CD4-positive, CD25-positive, alpha-beta regulatory T cell (primary cell): ENCODE measurements around the gene MMEL1. TPM values are rescaled to one million over a fixed set of nuclear protein-coding genes. Genes with fewer than 3 reads are reported as not detected.

ENCODE experiments used
- ATAC-seq, 2 donors: fragments of 150-1000 bp; cut with Tn5 transposase; one replicate each; pipeline ENCODE4 v1.10.0; 2021; ENCODE audit warnings: low read depth in 2 of 2, moderate number of reproducible peaks in 2 of 2, moderate library complexity in 1 of 2
- DNase-seq, 3 donors: peaks; one replicate each; pipeline versions ENCODE4 v3.0.0 to v3.0.0-alpha.2; 2012 to 2022; ENCODE audit warnings: mixed read lengths in 1 of 3
- H3K27ac ChIP-seq: one replicate; pipeline ENCODE4 v1.7.0; 2013; ENCODE audit warnings: mild to moderate bottlenecking, low read length; ENCODE audit not compliant: insufficient read depth, poor library complexity, severe bottlenecking
- H3K27me3 ChIP-seq: one replicate; pipeline ENCODE4 v1.7.0; 2013; ENCODE audit warnings: low read length; ENCODE audit not compliant: control insufficient read depth, insufficient read depth
- H3K36me3 ChIP-seq: one replicate; pipeline ENCODE4 v1.7.0; 2013; ENCODE audit warnings: mild to moderate bottlenecking, low read length, moderate library complexity; ENCODE audit not compliant: control insufficient read depth, insufficient read depth
- H3K4me1 ChIP-seq: 2 replicates; pipeline ENCODE4 v1.7.0; 2013; ENCODE audit warnings: mild to moderate bottlenecking, low read length; ENCODE audit not compliant: insufficient read depth, control insufficient read depth, poor library complexity, severe bottlenecking
- H3K4me3 ChIP-seq: one replicate; pipeline ENCODE4 v1.7.0; 2013; ENCODE audit warnings: low read depth, mild to moderate bottlenecking, low read length, moderate library complexity
- H3K9me3 ChIP-seq, 2 experiments: 1 replicate in 1 of 2; 2 replicates in 1 of 2; pipeline ENCODE4 v1.7.0; 2013; ENCODE audit warnings: low read length in 2 of 2, mild to moderate bottlenecking in 1 of 2, moderate library complexity in 1 of 2; ENCODE audit not compliant: control insufficient read depth in 2 of 2
- H3K27ac Mint-ChIP-seq, 3 donors: one replicate each; pipeline ENCODE4 v1.8.0; 2020 to 2022; ENCODE audit warnings: mild to moderate bottlenecking in 3 of 3, mixed read lengths in 3 of 3, moderate library complexity in 2 of 3
- H3K27me3 Mint-ChIP-seq: one replicate; pipeline ENCODE4 v1.8.0; 2022; ENCODE audit warnings: mild to moderate bottlenecking, mixed read lengths
- H3K36me3 Mint-ChIP-seq: one replicate; pipeline ENCODE4 v1.8.0; 2020; ENCODE audit warnings: mixed read lengths
- H3K4me1 Mint-ChIP-seq, 4 donors: one replicate each; pipeline ENCODE4 v1.8.0; 2020 to 2022; ENCODE audit warnings: mixed read lengths in 4 of 4, mild to moderate bottlenecking in 1 of 4
- H3K4me3 Mint-ChIP-seq, 4 donors: one replicate each; pipeline ENCODE4 v1.8.0; 2020 to 2022; ENCODE audit warnings: mild to moderate bottlenecking in 4 of 4, mixed read lengths in 4 of 4, moderate library complexity in 3 of 4
- H3K9me3 Mint-ChIP-seq, 7 donors: one replicate each; pipeline ENCODE4 v1.8.0; 2020 to 2022; ENCODE audit warnings: mixed read lengths in 7 of 7, mild to moderate bottlenecking in 3 of 7, moderate library complexity in 2 of 7
- polyA plus RNA-seq, 4 donors: library from polyadenylated mRNA; unstranded; fragments of 300-500 nt; fragmentation: Illumina TruSeq; gene quantifications; one replicate each; pipeline ENCODE4 v1.2.3, GENCODE V29; 2021
- total RNA-seq: library from RNA; stranded (reverse); gene quantifications from one replicate; pipeline ENCODE4 v1.2.3, GENCODE V29; 2022

MMEL1 gene
- total and polyA plus RNA-seq, 5 donors from 2014 or later: 0.79 to 18.1 (median 15.2) TPM

DNA sequence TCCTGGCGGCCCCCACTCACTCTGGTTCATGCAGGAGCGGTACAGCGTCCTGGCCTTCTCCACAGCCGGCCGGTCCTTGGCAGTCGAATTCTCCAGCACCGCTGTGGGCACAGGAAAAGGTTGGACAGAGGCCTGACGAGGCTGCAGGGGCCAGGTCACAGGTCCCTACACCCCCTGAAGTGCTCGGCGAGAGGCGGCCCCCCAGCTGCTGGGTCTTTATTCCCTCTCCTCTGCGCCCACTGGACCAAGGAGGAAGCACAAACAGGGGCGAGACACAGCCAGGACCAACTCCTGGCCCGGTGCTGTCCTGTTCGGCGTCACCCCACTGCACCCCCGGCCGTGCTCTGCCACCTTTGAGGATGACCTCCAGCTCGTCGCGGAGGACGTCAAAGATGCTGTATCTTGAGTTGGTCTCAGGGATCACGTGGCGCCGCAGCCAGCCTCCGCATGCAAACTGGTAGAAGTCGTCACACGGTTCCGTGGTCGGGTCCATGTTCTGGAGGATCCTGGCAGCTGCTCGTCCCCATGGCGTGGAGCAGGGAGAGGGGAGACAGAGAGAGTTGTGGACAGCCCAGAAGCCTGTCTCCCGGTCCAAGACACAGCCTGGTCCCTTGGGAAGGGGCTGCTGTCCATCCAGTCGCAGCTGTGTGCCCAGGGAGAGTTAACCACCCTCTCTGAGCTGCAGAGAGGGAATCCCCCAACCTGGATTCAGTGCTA is 23.3 kb downstream of the MMEL1 start:
- peaks cover 0 to 3% (median 0%) of the 10 kb centered on the region in 4 donors for H3K4me1 Mint-ChIP-seq
- peaks cover 8% of the 10 kb centered on the region in 2 experiments for H3K9me3 ChIP-seq
- H3K4me3 Mint-ChIP-seq: no peak overlapping the region
- no peak overlapping the region for H3K4me3 ChIP-seq
- peaks cover 4% of the 10 kb centered on the region for H3K36me3 Mint-ChIP-seq
- ATAC-seq: no peak
- H3K27me3 Mint-ChIP-seq: peaks cover 4% of the 10 kb centered on the region
- peaks cover 0 to 14% (median 4%) of the 10 kb centered on the region in 7 donors for H3K9me3 Mint-ChIP-seq
- DNase-seq: no peak
- H3K27ac ChIP-seq: no peak overlapping the region
- no peaks in the 10 kb centered on the region for H3K4me1 ChIP-seq
- no peaks in the 10 kb centered on the region for H3K36me3 ChIP-seq
- H3K27me3 ChIP-seq: no peaks in the 10 kb centered on the region
- H3K27ac Mint-ChIP-seq: no peak overlapping the region

GRCh38 chr1:2607641-2608091 is 25.1 kb downstream of the MMEL1 start:
- no peak overlapping the region for H3K27ac Mint-ChIP-seq
- DNase-seq: peak in 1 of 3 donors; percentile 1
- Histone ChIP-seq H3K27ac (no peak overlapping the region), H3K27me3 (no peaks in the 10 kb centered on the region), H3K9me3 (no peaks in the 10 kb centered on the region), H3K36me3 (no peaks in the 10 kb centered on the region), H3K4me3 (no peak overlapping the region), H3K4me1 (no peaks in the 10 kb centered on the region)
- peaks cover 0 to 1% (median 0%) of the 10 kb centered on the region in 7 donors for H3K9me3 Mint-ChIP-seq
- peaks cover 4% of the 10 kb centered on the region for H3K27me3 Mint-ChIP-seq
- H3K4me3 Mint-ChIP-seq: no peak overlapping the region
- H3K4me1 Mint-ChIP-seq: peaks cover 0 to 3% (median 0%) of the 10 kb centered on the region in 4 donors
- no peak for ATAC-seq
- H3K36me3 Mint-ChIP-seq: no peaks in the 10 kb centered on the region

DNA sequence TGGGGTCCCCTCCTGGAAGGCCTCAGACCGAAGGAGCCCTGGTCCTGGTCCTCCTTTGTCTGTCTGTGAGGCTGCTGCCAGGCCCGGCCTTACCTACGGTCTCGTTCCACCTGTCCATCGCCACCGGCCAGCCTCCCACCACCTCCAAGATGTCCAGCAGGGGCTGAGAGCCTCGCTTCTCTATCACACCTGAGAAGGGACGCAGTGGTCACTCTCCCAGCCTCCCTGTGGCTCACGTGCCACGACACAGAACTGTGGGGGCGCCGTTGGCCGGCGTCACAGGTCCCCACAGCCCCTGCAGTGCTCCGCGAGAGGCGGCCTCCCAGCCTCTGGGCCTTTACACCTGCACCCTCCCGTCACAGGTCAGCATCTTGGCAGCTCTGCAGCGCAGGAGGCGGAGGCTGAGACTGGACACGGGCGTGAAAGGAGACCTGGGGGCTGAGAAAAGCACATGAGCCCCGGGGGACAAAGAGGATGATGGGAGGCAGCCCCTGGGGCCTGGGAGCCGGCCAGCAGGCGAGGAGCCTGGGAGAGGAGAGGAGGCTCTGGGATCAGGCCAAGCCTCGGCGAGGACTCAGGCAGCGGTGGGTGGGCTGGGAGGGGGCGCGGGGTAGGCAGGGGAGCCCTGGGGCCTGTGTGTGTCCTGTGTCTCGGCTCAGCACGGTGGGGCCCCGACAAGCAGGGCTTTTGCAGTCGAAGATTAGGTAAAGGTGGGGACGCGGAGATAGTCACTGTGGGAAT is 25.8 kb downstream of the MMEL1 start:
- Mint-ChIP-seq H3K36me3 (no peaks in the 10 kb centered on the region), H3K4me1 (peaks cover 0 to 3% (median 0%) of the 10 kb centered on the region in 4 donors), H3K27ac (no peak overlapping the region), H3K9me3 (peaks cover 0 to 1% (median 0%) of the 10 kb centered on the region in 7 donors), H3K4me3 (no peak overlapping the region), H3K27me3 (no peaks in the 10 kb centered on the region)
- H3K4me1 ChIP-seq: no peaks in the 10 kb centered on the region
- H3K27me3 ChIP-seq: no peaks in the 10 kb centered on the region
- ATAC-seq: no peak
- H3K36me3 ChIP-seq: no peaks in the 10 kb centered on the region
- H3K4me3 ChIP-seq: no peak overlapping the region
- peak in 1 of 3 donors; percentile 1 for DNase-seq
- H3K9me3 ChIP-seq: no peaks in the 10 kb centered on the region
- no peak overlapping the region for H3K27ac ChIP-seq

DNA sequence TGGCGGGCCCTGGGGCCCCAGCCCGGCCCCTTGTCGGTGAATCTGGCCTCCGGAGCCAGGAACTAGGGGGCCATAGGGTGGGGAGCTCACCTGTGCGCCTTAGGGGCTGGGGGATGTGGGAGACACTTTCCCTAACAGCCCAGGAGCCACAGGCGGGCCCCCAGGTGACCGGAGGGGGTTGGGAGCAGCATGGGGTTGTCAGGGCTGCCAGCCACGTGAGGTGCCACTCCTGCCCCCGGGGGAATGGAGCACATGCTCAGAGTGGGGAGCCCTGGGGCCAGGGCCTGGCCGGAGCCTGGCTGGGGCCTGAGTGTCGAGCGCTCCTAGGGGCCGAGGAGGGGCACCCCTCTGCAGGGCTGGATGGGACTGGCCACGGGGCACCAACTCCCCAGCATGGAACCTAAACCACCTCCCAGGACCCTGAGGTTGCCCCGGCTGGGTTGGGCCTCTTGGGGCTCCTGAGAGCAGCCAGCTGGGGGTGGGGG is 26.4 kb downstream of the MMEL1 start:
- Histone ChIP-seq H3K4me3 (no peak overlapping the region), H3K9me3 (no peaks in the 10 kb centered on the region), H3K36me3 (no peaks in the 10 kb centered on the region), H3K27ac (no peak overlapping the region), H3K27me3 (no peaks in the 10 kb centered on the region), H3K4me1 (no peaks in the 10 kb centered on the region)
- Mint-ChIP-seq H3K9me3 (peaks cover 0 to 1% (median 0%) of the 10 kb centered on the region in 7 donors), H3K36me3 (no peaks in the 10 kb centered on the region), H3K4me3 (no peak overlapping the region), H3K4me1 (peaks cover 0 to 3% (median 0%) of the 10 kb centered on the region in 4 donors), H3K27ac (no peak overlapping the region), H3K27me3 (peaks cover 4% of the 10 kb centered on the region)
- ATAC-seq (no peak), DNase-seq (peak in 1 of 3 donors; percentile 0)

- Mint-ChIP-seq H3K9me3 (peaks cover 0 to 1% (median 0%) of the 10 kb centered on the region in 7 donors), H3K36me3 (no peaks in the 10 kb centered on the region), H3K27me3 (peaks cover 6% of the 10 kb centered on the region), H3K4me1 (peaks cover 0 to 2% (median 0%) of the 10 kb centered on the region in 4 donors), H3K4me3 (no peak overlapping the region), H3K27ac (no peak overlapping the region)
- H3K4me1 ChIP-seq: no peaks in the 10 kb centered on the region
- H3K27ac ChIP-seq: no peak overlapping the region
- peak in 1 of 3 donors; percentile 0 for DNase-seq
- H3K36me3 ChIP-seq: no peaks in the 10 kb centered on the region
- no peaks in the 10 kb centered on the region for H3K27me3 ChIP-seq
- no peak for ATAC-seq
- no peak overlapping the region for H3K4me3 ChIP-seq
- H3K9me3 ChIP-seq: no peaks in the 10 kb centered on the region
These were observed 27.1 kb downstream of the MMEL1 start for GRCh38 chr1:2605509-2606395.

DNA sequence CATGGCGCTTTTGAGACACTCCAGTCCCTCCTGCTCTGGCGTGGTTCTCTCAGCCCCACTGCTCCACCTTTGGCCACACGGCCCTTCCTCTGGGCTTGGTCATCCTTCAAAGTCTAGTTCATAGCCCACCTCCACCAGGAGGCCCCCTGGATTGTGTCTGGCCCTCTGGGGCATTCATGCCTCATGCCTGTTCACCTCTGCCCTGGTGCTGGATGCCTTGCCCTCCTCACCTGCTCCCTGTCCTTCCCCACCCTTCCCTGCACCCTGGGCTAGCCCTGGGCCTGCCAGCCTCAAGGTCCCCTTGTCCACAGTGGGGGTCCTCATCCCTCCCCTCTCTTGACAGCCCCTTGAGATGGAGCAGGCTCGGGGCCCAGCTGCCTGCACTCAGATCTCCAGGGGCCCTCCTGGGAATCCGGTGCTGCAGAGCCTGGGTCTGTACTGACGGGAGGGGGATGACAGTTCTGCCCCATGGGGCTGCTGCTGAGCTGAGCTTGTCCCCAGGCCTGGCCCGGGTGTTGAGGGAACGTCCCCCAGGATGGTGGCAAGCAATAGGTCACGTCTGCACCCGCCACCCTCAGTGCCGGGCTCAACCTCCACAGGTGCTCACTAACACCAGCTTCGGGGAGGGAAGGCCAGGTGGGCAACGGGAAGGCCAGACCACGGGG is 27.8 kb downstream of the MMEL1 start:
- Mint-ChIP-seq H3K36me3 (no peaks in the 10 kb centered on the region), H3K4me3 (no peak overlapping the region), H3K27ac (no peak overlapping the region), H3K4me1 (no peaks in the 10 kb centered on the region), H3K27me3 (peaks cover 6% of the 10 kb centered on the region), H3K9me3 (peaks cover 0 to 1% (median 0%) of the 10 kb centered on the region in 7 donors)
- H3K4me3 ChIP-seq: no peak overlapping the region
- DNase-seq: no peak
- ATAC-seq: no peak
- no peak overlapping the region for H3K27ac ChIP-seq
- H3K4me1 ChIP-seq: no peaks in the 10 kb centered on the region
- no peaks in the 10 kb centered on the region for H3K27me3 ChIP-seq
- no peaks in the 10 kb centered on the region for H3K9me3 ChIP-seq
- no peaks in the 10 kb centered on the region for H3K36me3 ChIP-seq
